Measurements from ENCODE around the gene RSU1.

DNA sequence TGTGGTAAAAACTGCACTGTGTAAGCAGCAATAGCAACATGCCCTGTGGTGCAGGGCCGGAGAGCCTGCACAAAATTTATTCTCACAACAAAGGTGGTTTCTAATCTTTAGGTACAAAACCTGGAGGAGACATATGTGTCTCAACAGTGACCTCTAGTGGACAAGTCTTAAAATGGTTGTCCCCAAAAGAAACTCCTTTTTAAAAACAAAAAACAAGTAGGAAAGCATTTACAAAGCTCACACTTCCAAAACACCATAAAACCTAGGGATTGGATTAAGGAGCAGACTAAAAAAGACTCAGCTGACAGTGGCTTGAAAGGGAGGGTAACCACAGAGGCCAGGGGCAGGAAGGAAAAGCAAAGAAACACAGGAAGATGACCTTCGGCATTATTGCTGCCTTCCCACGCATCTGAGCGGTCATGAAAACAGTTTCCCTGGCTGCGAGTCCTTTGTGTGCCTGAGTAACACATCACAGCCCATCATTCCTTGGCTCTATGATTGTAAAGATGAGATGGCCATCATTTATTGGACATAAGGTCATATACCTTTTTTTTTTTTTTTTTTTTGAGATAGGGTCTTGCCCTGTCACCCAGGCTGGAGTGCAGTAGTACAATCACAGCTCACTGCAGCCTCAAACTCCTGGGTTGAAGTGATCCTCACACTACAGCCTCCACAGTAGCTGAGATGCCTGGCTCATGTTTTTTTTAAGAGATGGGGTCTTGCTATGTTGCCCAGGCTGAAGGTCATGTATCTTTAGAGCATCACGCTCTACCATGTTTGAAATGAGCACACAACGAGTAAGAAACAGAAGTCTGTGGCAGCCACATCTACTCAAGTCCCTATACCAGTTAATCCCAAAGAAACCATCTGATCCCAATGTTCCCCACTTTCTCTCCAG is 39.5 kb downstream of the RSU1 start:
- TF ChIP-seq, protein P1, sequence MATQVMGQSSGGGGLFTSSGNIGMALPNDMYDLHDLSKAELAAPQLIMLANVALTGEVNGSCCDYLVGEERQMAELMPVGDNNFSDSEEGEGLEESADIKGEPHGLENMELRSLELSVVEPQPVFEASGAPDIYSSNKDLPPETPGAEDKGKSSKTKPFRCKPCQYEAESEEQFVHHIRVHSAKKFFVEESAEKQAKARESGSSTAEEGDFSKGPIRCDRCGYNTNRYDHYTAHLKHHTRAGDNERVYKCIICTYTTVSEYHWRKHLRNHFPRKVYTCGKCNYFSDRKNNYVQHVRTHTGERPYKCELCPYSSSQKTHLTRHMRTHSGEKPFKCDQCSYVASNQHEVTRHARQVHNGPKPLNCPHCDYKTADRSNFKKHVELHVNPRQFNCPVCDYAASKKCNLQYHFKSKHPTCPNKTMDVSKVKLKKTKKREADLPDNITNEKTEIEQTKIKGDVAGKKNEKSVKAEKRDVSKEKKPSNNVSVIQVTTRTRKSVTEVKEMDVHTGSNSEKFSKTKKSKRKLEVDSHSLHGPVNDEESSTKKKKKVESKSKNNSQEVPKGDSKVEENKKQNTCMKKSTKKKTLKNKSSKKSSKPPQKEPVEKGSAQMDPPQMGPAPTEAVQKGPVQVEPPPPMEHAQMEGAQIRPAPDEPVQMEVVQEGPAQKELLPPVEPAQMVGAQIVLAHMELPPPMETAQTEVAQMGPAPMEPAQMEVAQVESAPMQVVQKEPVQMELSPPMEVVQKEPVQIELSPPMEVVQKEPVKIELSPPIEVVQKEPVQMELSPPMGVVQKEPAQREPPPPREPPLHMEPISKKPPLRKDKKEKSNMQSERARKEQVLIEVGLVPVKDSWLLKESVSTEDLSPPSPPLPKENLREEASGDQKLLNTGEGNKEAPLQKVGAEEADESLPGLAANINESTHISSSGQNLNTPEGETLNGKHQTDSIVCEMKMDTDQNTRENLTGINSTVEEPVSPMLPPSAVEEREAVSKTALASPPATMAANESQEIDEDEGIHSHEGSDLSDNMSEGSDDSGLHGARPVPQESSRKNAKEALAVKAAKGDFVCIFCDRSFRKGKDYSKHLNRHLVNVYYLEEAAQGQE (IDR thresholded peaks at IDR 0.05; ENCODE audit: low read depth) = no peak
- TF ChIP-seq CBX3 (IDR thresholded peaks at IDR 0.05; ENCODE audit: low read depth) (no peak), SIN3A (IDR thresholded peaks at IDR 0.05; ENCODE audit: low read depth) (no peak), POLR2A (IDR thresholded peaks at IDR 0.05; ENCODE audit: borderline replicate concordance, extremely low read depth, insufficient read depth, insufficient read length) (no peak)
- TF ChIP-seq, protein P2, sequence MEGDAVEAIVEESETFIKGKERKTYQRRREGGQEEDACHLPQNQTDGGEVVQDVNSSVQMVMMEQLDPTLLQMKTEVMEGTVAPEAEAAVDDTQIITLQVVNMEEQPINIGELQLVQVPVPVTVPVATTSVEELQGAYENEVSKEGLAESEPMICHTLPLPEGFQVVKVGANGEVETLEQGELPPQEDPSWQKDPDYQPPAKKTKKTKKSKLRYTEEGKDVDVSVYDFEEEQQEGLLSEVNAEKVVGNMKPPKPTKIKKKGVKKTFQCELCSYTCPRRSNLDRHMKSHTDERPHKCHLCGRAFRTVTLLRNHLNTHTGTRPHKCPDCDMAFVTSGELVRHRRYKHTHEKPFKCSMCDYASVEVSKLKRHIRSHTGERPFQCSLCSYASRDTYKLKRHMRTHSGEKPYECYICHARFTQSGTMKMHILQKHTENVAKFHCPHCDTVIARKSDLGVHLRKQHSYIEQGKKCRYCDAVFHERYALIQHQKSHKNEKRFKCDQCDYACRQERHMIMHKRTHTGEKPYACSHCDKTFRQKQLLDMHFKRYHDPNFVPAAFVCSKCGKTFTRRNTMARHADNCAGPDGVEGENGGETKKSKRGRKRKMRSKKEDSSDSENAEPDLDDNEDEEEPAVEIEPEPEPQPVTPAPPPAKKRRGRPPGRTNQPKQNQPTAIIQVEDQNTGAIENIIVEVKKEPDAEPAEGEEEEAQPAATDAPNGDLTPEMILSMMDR (IDR thresholded peaks at IDR 0.05 in 2 of 3, conservative IDR thresholded peaks at IDR 0.05 in 1 of 3; ENCODE audit: borderline replicate concordance in 1 of 3, insufficient read depth in 1 of 3, low read depth in 2 of 3, low read length in 2 of 3) = peak; percentile 41 to 81 (median 58); a peak in 5 of 6 replicates
